Activated T-cell treated with anti-CD3 and anti-CD28 coated beads, Interleukin-2, amount 50 U/mL, for 4 hours (primary cell): ENCODE measurements around the gene AIFM3. TPM values are rescaled to one million over a fixed set of nuclear protein-coding genes. Genes with fewer than 3 reads are reported as not detected.

ENCODE experiments used
- ATAC-seq, 2 donors: fragments of 200-7000 bp; cut with Tn5 transposase; one replicate each; pipeline ENCODE4 v1.10.0; 2021
- DNase-seq: peaks from one replicate; pipeline ENCODE4 v3.0.0-alpha.2; 2020
- H3K27me3 Mint-ChIP-seq: one replicate; pipeline ENCODE4 v1.8.0; 2021; ENCODE audit warnings: low read depth, mixed read lengths
- H3K36me3 Mint-ChIP-seq: one replicate; pipeline ENCODE4 v1.8.0; 2022; ENCODE audit warnings: mixed read lengths; ENCODE audit not compliant: insufficient read depth
- H3K4me1 Mint-ChIP-seq: one replicate; pipeline ENCODE4 v1.8.0; 2021; ENCODE audit warnings: low read depth, mixed read lengths
- H3K4me3 Mint-ChIP-seq: one replicate; pipeline ENCODE4 v1.8.0; 2021; ENCODE audit warnings: mild to moderate bottlenecking, moderate library complexity, mixed read lengths
- H3K9me3 Mint-ChIP-seq: one replicate; pipeline ENCODE4 v1.8.0; 2021; ENCODE audit warnings: mixed read lengths
- total RNA-seq, 3 donors: library from RNA; stranded (reverse); gene quantifications; one replicate each; pipeline ENCODE4 v1.2.1, GENCODE V29; 2021

Gene AIFM3
- total RNA-seq, 3 donors from 2014 or later, result 0.30 to 0.78 (median 0.47) TPM

- peak overlapping the region; percentile 21 for H3K4me3 Mint-ChIP-seq
- H3K27me3 Mint-ChIP-seq, result peaks cover 3% of the 10 kb centered on the region
Measured at GRCh38 chr22:21016644-21017420, 49.8 kb downstream of the AIFM3 start.

DNA sequence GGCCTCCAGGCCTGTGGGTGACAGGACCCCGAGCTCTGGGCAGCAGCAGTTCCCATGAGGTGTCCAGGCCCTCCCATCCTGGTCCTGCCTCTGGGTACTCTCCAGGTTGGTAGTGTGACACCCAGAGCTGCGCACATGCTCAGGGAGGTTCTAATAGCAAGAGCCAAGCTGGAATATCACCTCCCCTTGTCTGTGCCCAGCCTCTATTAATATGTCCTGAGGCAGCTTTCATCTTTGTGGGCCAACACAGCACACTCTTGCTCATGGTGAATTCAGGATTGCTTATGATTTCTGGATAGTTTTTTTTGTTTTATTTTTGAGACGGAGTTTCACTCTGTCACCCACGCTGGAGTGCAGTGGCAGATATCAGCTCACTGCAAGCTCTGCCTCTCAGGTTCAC lies 51.3 kb downstream of the AIFM3 start:
- Mint-ChIP-seq H3K9me3 (no peaks in the 10 kb centered on the region), H3K27me3 (peaks cover 3% of the 10 kb centered on the region), H3K4me1 (peaks cover 24% of the 10 kb centered on the region), H3K36me3 (no peaks in the 10 kb centered on the region), H3K4me3 (no peak overlapping the region)
- DNase-seq, result no peak
- ATAC-seq, result no peak

More at GRCh38 chr22:21016644-21017420, 49.8 kb downstream of the AIFM3 start:
- peaks cover 27% of the 10 kb centered on the region for H3K4me1 Mint-ChIP-seq
- no peaks in the 10 kb centered on the region for H3K36me3 Mint-ChIP-seq
- ATAC-seq (no peak), DNase-seq (no peak)
- H3K9me3 Mint-ChIP-seq, result no peaks in the 10 kb centered on the region

GRCh38 chr22:21020802-21021429 lies 53.9 kb downstream of the AIFM3 start:
- Mint-ChIP-seq H3K9me3 (no peaks in the 10 kb centered on the region), H3K4me1 (peaks cover 14% of the 10 kb centered on the region), H3K36me3 (no peaks in the 10 kb centered on the region), H3K4me3 (no peak overlapping the region), H3K27me3 (peaks cover 3% of the 10 kb centered on the region)
- ATAC-seq (peak in 1 of 2 donors; percentile 63), DNase-seq (no peak)

- H3K36me3 Mint-ChIP-seq, result no peaks in the 10 kb centered on the region
- H3K4me3 Mint-ChIP-seq, result no peak overlapping the region
- ATAC-seq (no peak), DNase-seq (no peak)
- no peaks in the 10 kb centered on the region for H3K9me3 Mint-ChIP-seq
- H3K4me1 Mint-ChIP-seq, result peaks cover 10% of the 10 kb centered on the region
- H3K27me3 Mint-ChIP-seq, result peaks cover 3% of the 10 kb centered on the region
Measured at GRCh38 chr22:21022507-21022906, 55.5 kb downstream of the AIFM3 start.

DNA sequence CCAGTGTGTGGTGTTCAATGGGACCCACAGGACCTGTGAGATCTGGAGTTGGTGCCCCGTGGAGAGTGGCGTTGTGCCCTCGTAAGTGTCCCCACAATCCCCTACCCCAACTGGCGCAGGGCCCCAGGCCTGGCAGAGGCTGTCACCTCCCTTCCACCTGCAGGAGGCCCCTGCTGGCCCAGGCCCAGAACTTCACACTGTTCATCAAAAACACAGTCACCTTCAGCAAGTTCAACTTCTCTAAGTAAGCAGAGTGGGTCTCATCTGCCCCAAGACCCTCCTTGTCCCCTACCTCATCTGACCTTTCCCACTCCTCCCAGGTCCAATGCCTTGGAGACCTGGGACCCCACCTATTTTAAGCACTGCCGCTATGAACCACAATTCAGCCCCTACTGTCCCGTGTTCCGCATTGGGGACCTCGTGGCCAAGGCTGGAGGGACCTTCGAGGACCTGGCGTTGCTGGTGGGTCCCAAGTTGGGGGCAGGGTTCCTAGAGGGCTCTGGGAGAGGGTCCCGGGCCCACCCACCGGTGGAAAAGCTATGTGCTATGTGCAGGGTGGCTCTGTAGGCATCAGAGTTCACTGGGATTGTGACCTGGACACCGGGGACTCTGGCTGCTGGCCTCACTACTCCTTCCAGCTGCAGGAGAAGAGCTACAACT lies 56.0 kb downstream of the AIFM3 start:
- peaks cover 3% of the 10 kb centered on the region for H3K27me3 Mint-ChIP-seq
- peaks cover 10% of the 10 kb centered on the region for H3K4me1 Mint-ChIP-seq
- ATAC-seq, result no peak
- no peak for DNase-seq
- H3K9me3 Mint-ChIP-seq, result no peaks in the 10 kb centered on the region
- H3K36me3 Mint-ChIP-seq, result no peaks in the 10 kb centered on the region
- no peak overlapping the region for H3K4me3 Mint-ChIP-seq

GRCh38 chr22:21025266-21025665 lies 58.2 kb downstream of the AIFM3 start:
- Mint-ChIP-seq H3K4me3 (no peak overlapping the region), H3K4me1 (peaks cover 10% of the 10 kb centered on the region), H3K36me3 (no peaks in the 10 kb centered on the region), H3K9me3 (no peaks in the 10 kb centered on the region), H3K27me3 (peaks cover 16% of the 10 kb centered on the region)
- DNase-seq (no peak), ATAC-seq (peak in 1 of 2 donors; percentile 52)

DNA sequence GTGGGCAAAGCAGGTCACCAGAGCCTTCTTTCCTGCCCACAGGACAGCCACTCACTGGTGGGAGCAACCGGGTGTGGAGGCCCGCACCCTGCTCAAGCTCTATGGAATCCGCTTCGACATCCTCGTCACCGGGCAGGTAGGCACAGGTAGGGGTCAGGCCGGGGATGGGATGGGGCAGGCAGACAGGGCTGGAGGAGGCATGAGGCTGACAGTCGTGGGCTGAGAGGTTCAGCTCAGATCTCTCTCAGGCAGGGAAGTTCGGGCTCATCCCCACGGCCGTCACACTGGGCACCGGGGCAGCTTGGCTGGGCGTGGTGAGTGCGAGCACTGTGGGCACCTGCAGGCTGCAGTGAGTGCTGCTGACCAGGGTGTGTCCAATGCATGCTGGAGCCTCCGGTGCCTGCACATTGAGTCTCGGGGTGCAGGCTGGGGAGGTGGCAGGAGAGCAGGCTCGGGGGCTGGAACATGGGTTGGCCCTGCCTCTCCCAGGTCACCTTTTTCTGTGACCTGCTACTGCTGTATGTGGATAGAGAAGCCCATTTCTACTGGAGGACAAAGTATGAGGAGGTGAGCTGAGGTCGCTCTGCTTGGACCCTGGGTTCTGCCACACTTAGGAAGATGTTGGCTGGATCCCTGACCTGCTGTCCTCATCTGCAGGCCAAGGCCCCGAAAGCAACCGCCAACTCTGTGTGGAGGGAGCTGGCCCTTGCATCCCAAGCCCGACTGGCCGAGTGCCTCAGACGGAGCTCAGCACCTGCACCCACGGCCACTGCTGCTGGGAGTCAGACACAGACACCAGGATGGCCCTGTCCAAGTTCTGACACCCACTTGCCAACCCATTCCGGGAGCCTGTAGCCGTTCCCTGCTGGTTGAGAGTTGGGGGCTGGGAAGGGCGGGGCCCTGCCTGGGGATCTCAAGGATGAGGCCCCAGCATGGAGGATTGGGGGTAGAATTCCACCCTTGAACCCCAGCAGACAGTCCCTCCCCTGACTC lies 59.0 kb downstream of the AIFM3 start:
- H3K4me1 Mint-ChIP-seq, result peaks cover 10% of the 10 kb centered on the region
- ATAC-seq (no peak), DNase-seq (no peak)
- peaks cover 23% of the 10 kb centered on the region for H3K27me3 Mint-ChIP-seq
- no peaks in the 10 kb centered on the region for H3K9me3 Mint-ChIP-seq
- no peak overlapping the region for H3K4me3 Mint-ChIP-seq
- H3K36me3 Mint-ChIP-seq, result no peaks in the 10 kb centered on the region

DNA sequence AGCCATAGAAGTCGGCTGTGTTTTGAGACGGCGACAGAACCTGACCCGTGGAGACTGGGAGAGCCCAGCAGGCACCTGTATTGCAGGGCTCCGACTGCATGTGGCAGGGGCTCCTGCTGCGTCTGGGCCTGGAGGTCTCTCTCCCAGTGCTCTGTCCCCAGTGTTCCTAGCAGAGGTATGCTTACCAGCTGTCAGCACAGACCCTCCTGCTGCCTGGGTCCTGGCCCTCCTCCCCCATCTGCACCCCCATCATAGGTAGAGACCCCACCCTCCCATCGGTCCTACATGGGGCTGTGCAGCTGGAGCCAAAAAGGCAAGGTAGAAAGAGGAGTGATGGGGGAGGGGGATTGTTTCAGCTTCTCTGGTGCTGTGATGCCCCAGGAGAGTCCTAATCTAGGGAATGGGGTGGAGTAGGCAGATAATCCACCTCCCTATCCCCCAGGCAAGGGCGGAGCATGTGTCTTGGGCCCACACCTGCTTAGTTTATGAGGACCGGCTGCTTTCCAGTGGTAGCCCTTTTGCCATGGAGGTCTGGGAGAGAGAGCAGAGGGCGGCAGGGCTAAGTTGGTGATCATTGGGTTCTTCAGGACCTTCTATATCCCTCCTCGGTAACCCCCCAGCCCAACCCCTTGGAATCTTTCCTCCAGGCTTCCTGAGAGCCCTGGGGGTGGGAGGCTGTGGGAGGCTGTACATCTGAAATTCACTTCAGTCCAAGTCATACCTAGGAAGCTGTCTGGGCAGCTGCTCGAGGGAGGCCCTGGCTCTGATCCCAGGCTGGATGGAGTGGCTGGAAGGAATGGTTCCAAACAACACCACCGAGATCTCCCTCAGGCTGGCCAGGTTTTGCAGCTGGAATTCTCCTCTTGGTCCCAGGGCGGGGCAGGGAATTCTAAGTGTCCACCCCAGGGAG lies 60.0 kb downstream of the AIFM3 start:
- no peaks in the 10 kb centered on the region for H3K36me3 Mint-ChIP-seq
- no peak overlapping the region for H3K4me3 Mint-ChIP-seq
- peaks cover 10% of the 10 kb centered on the region for H3K4me1 Mint-ChIP-seq
- H3K27me3 Mint-ChIP-seq, result peaks cover 25% of the 10 kb centered on the region
- no peaks in the 10 kb centered on the region for H3K9me3 Mint-ChIP-seq
- DNase-seq (no peak), ATAC-seq (no peak)

DNA sequence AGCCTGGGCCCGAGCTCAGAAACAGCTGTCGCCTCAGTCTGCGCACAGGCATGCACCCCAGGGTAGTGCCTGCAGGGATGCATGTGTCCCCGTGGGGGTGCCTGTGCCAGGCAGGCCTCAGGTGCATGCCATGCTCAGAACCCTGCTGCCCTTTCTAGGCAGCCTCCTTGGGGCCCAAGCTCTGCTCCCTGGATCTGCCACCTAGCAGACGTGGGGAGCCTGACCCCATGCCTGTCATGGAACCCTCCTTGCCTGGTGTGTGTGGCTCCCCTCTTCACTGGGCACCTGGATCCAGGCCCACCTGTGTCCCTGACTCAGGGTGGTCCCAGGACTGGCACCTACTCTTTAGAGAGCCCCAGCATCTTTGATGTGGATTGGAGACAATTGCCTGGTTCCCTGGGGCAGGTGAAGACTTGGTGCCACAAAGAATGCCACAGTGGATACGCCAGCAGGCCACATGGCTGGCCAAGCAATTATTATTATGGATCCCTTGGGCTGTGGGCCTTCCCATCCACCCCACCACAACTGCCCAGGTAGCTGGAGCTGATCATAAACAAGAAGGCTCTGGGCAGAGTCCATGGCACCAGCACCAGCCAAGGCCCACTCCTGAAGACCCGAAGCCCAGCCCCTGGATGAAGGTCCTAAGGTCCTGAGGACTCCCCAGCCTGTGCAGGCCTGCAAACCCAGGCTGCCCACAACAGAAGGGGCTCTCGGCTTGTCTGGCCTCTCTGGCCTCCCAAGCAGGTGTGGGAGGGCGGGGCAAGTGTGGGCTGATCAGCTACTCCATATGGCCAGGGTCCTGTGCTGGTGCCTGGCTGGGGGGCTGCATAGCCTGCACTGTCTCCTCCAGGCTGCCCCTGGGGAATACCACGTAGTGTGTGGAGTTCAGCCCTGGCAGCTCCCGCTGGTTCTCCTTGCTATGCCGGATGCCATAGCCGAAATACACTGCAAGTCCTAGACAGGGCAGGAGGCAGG lies 61.5 kb downstream of the AIFM3 start:
- DNase-seq, result no peak
- Mint-ChIP-seq H3K4me1 (peaks cover 10% of the 10 kb centered on the region), H3K4me3 (no peak overlapping the region), H3K36me3 (no peaks in the 10 kb centered on the region), H3K9me3 (no peaks in the 10 kb centered on the region), H3K27me3 (peaks cover 31% of the 10 kb centered on the region)
- ATAC-seq, result no peak

- no peak for ATAC-seq
- Mint-ChIP-seq H3K9me3 (no peaks in the 10 kb centered on the region), H3K36me3 (no peaks in the 10 kb centered on the region), H3K4me3 (no peak overlapping the region), H3K4me1 (peaks cover 10% of the 10 kb centered on the region), H3K27me3 (peaks cover 33% of the 10 kb centered on the region)
- no peak for DNase-seq
Measured at GRCh38 chr22:21029486-21030025, 62.5 kb downstream of the AIFM3 start.

DNA sequence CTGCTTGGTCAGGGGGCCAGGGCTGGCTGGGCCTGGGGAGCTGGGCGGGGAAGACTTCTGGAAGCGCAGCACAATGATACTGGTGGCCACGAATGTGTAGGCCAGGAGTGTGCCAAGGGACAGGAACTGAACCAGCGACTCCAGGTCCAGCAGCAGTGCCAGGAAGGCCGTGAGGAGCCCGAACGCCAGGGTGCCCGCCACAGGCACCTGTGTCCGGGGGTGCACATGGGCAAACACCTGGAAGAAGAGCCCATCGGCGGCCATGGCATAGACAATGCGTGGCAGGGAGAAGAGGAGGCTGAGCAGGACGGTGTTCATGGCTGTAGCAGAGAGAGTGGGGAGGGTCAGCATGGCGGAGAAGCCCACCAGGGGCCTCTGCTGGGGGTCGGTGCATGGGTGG lies 63.0 kb downstream of the AIFM3 start:
- DNase-seq, result no peak
- H3K27me3 Mint-ChIP-seq, result peaks cover 35% of the 10 kb centered on the region
- peaks cover 8% of the 10 kb centered on the region for H3K4me1 Mint-ChIP-seq
- no peaks in the 10 kb centered on the region for H3K36me3 Mint-ChIP-seq
- H3K4me3 Mint-ChIP-seq, result no peak overlapping the region
- H3K9me3 Mint-ChIP-seq, result no peaks in the 10 kb centered on the region
- ATAC-seq, result no peak
